Astrocyte (in vitro differentiated cells and primary cell): Measurements from ENCODE around the gene TIPRL. TPM values are rescaled to one million over a fixed set of nuclear protein-coding genes. Genes with fewer than 3 reads are reported as not detected.

Experiments
- DNase-seq: peaks from one replicate; pipeline ENCODE4 v3.0.0-alpha.2; 2010; ENCODE audit warnings: low read depth
- FAIRE-seq: peaks from 2 replicates; lab custom pipeline; 2011; peaks lifted over from hg19 to GRCh38; lab: Jason Lieb, UNC
- H2AFZ ChIP-seq: 2 replicates; pipeline ENCODE4 v1.6.0; 2012; ENCODE audit warnings: low read depth, low read length, inconsistent platforms
- H3K27ac ChIP-seq: 2 replicates; pipeline ENCODE4 v1.5.1; 2011; ENCODE audit warnings: low read depth, low read length, inconsistent platforms
- H3K27me3 ChIP-seq: 2 replicates; pipeline ENCODE4 v1.6.0; 2011; ENCODE audit warnings: low read length, inconsistent platforms; ENCODE audit not compliant: insufficient read depth
- H3K36me3 ChIP-seq: 2 replicates; pipeline ENCODE4 v1.5.1; 2011; ENCODE audit warnings: low read length, inconsistent platforms; ENCODE audit not compliant: insufficient read depth
- H3K4me1 ChIP-seq: 2 replicates; pipeline ENCODE4 v1.5.1; 2011; ENCODE audit warnings: low read length, inconsistent platforms; ENCODE audit not compliant: insufficient read depth
- H3K4me2 ChIP-seq: 2 replicates; pipeline ENCODE4 v1.6.0; 2012; ENCODE audit warnings: low read length, inconsistent platforms
- H3K4me3 ChIP-seq: 2 replicates; pipeline ENCODE4 v1.5.1; 2011; ENCODE audit warnings: low read depth, mild to moderate bottlenecking, low read length, inconsistent platforms; ENCODE audit not compliant: insufficient read depth
- H3K79me2 ChIP-seq: 2 replicates; pipeline ENCODE4 v1.6.0; 2012; ENCODE audit warnings: mild to moderate bottlenecking, low read length, inconsistent platforms; ENCODE audit not compliant: insufficient read depth
- H3K9ac ChIP-seq: 2 replicates; pipeline ENCODE4 v1.6.0; 2012; ENCODE audit warnings: mild to moderate bottlenecking, low read length, inconsistent platforms
- H3K9me3 ChIP-seq: 2 replicates; pipeline ENCODE4 v1.5.1; 2012; ENCODE audit warnings: low read depth, mild to moderate bottlenecking, low read length, inconsistent platforms; ENCODE audit not compliant: insufficient read depth
- H4K20me1 ChIP-seq: 2 replicates; pipeline ENCODE4 v1.6.0; 2012; ENCODE audit warnings: low read length, inconsistent platforms; ENCODE audit not compliant: insufficient read depth
- H3K27ac Mint-ChIP-seq: one replicate; pipeline ENCODE4 v1.8.0; 2021; ENCODE audit warnings: mild to moderate bottlenecking, mixed read lengths; ENCODE audit not compliant: unreplicated experiment
- H3K27me3 Mint-ChIP-seq: one replicate; pipeline ENCODE4 v1.8.0; 2021; ENCODE audit warnings: low read depth, mixed read lengths; ENCODE audit not compliant: unreplicated experiment
- H3K36me3 Mint-ChIP-seq: one replicate; pipeline ENCODE4 v1.8.0; 2021; ENCODE audit warnings: low read depth, mixed read lengths; ENCODE audit not compliant: unreplicated experiment
- H3K4me1 Mint-ChIP-seq: one replicate; pipeline ENCODE4 v1.8.0; 2021; ENCODE audit warnings: low read depth, mixed read lengths; ENCODE audit not compliant: unreplicated experiment
- H3K4me3 Mint-ChIP-seq: one replicate; pipeline ENCODE4 v1.8.0; 2021; ENCODE audit warnings: mild to moderate bottlenecking, moderate library complexity, mixed read lengths; ENCODE audit not compliant: unreplicated experiment
- H3K9me3 Mint-ChIP-seq: one replicate; pipeline ENCODE4 v1.8.0; 2021; ENCODE audit warnings: mild to moderate bottlenecking, mixed read lengths; ENCODE audit not compliant: unreplicated experiment
- CTCF ChIP-seq: IDR thresholded peaks from 2 replicates; pipeline ENCODE4 v1.5.1; 2011; ENCODE audit warnings: low read depth, mild to moderate bottlenecking, inconsistent platforms, low read length, moderate library complexity; ENCODE audit not compliant: insufficient read depth
- EZH2 ChIP-seq: IDR thresholded peaks from 2 replicates; pipeline ENCODE4 v1.6.1; 2012; ENCODE audit warnings: mild to moderate bottlenecking, low read length, inconsistent platforms; ENCODE audit not compliant: insufficient read depth
- total RNA-seq: library from RNA; stranded (reverse); gene quantifications from 2 replicates; pipeline ENCODE4 v1.2.1, GENCODE V29; 2021

The TIPRL gene
- total RNA-seq, 1 donor from 2014 or later: 37.4 TPM

- H2AFZ ChIP-seq: no peak overlapping the region
- no peaks in the 10 kb centered on the region for H3K27me3 ChIP-seq
- H3K9me3 ChIP-seq: peaks cover 4% of the 10 kb centered on the region
- H3K27ac Mint-ChIP-seq: no peak overlapping the region
- no peak for TF ChIP-seq EZH2
- no peak for TF ChIP-seq CTCF
- peaks cover 6% of the 10 kb centered on the region for H3K9me3 Mint-ChIP-seq
- no peak overlapping the region for H3K9ac ChIP-seq
- FAIRE-seq: no peak
- H3K36me3 ChIP-seq: no peaks in the 10 kb centered on the region
- no peaks in the 10 kb centered on the region for H4K20me1 ChIP-seq
- no peak overlapping the region for H3K27ac ChIP-seq
- DNase-seq: no peak
- peaks cover 4% of the 10 kb centered on the region for H3K27me3 Mint-ChIP-seq
- no peak overlapping the region for H3K4me3 ChIP-seq
- peaks cover 2% of the 10 kb centered on the region for H3K36me3 Mint-ChIP-seq
- peaks cover 5% of the 10 kb centered on the region for H3K79me2 ChIP-seq
- H3K4me1 Mint-ChIP-seq: no peaks in the 10 kb centered on the region
- H3K4me1 ChIP-seq: no peaks in the 10 kb centered on the region
- no peak overlapping the region for H3K4me3 Mint-ChIP-seq
- H3K4me2 ChIP-seq: no peak overlapping the region
Measured at GRCh38 chr1:168221275-168221674, 42.5 kb downstream of the TIPRL start.

- H3K9me3 ChIP-seq: peaks cover 4% of the 10 kb centered on the region
Measured at GRCh38 chr1:168223261-168223660, 44.5 kb downstream of the TIPRL start.

More at GRCh38 chr1:168223261-168223660, 44.5 kb downstream of the TIPRL start:
- Histone ChIP-seq H3K27ac (no peak overlapping the region), H3K27me3 (no peaks in the 10 kb centered on the region), H3K4me1 (peaks cover 14% of the 10 kb centered on the region), H3K4me2 (no peak overlapping the region), H3K9ac (no peak overlapping the region), H4K20me1 (peaks cover 8% of the 10 kb centered on the region), H3K36me3 (no peaks in the 10 kb centered on the region), H3K4me3 (no peak overlapping the region), H2AFZ (no peak overlapping the region), H3K79me2 (peaks cover 23% of the 10 kb centered on the region)
- DNase-seq (no peak), FAIRE-seq (no peak)
- peaks cover 13% of the 10 kb centered on the region for H3K4me1 Mint-ChIP-seq
- H3K27me3 Mint-ChIP-seq: peaks cover 4% of the 10 kb centered on the region
- H3K4me3 Mint-ChIP-seq: no peak overlapping the region
- H3K36me3 Mint-ChIP-seq: peaks cover 2% of the 10 kb centered on the region
- no peak for TF ChIP-seq CTCF
- no peak for TF ChIP-seq EZH2
- H3K27ac Mint-ChIP-seq: no peak overlapping the region
- H3K9me3 Mint-ChIP-seq: peaks cover 6% of the 10 kb centered on the region
